BE2C (cell line): ENCODE measurements around the gene PLXNA3. TPM values are rescaled to one million over a fixed set of nuclear protein-coding genes. Genes with fewer than 3 reads are reported as not detected.

Experiments used
- DNase-seq: peaks from one replicate; pipeline ENCODE4 v3.0.0-alpha.2; 2020
- H3K27me3 ChIP-seq: fragments of 250-450 bp; sonication (Bioruptor Pico); 2 replicates; pipeline ENCODE4 v1.5.1; 2020; ENCODE audit warnings: mild to moderate bottlenecking
- H3K36me3 ChIP-seq: fragments of 250-450 bp; sonication (Bioruptor Pico); 2 replicates; pipeline ENCODE4 v1.5.1; 2020; ENCODE audit warnings: mild to moderate bottlenecking
- H3K4me1 ChIP-seq: fragments of 250-450 bp; sonication (Bioruptor Pico); 2 replicates; pipeline ENCODE4 v1.5.1; 2020
- H3K4me3 ChIP-seq: 2 replicates; pipeline ENCODE4 v1.5.1; 2011; ENCODE audit warnings: low read depth, low read length
- H3K9me3 ChIP-seq: fragments of 250-450 bp; sonication (Bioruptor Pico); 2 replicates; pipeline ENCODE4 v1.5.1; 2020
- CTCF ChIP-seq: IDR thresholded peaks from 2 replicates; pipeline ENCODE4 v1.5.1; 2012; ENCODE audit warnings: mild to moderate bottlenecking, low read depth, low read length
- polyA plus RNA-seq: library from polyadenylated mRNA; unstranded; fragments of >200 nt; gene quantifications from one replicate; pipeline ENCODE4 v1.2.1, GENCODE V29; 2012; ENCODE audit warnings: low read depth, missing spikeins; ENCODE audit not compliant: insufficient read length, insufficient read depth

The PLXNA3 gene
- 124 TPM for polyA plus RNA-seq

GRCh38 chrX:154458116-154458953, at the start of gene PLXNA3:
Gene PLXNA3, plus strand, starts transcription at chrX:154458281. Its CDS starts 1,903 bp downstream, at chrX:154460184.
- peak within 1 kb of the TSS; percentile 65 for H3K4me3 ChIP-seq
- no peak for TF ChIP-seq CTCF
- peaks cover 9% of the 10 kb centered on the region for H3K4me1 ChIP-seq
- no peaks in the 10 kb centered on the region for H3K27me3 ChIP-seq
- H3K9me3 ChIP-seq: no peaks in the 10 kb centered on the region
- DNase-seq: peak; percentile 55
- peaks cover 5% of the 10 kb centered on the region; the same call in 1 of the 2 replicates for H3K36me3 ChIP-seq

- no peaks in the 10 kb centered on the region; the same call in 1 of the 2 replicates for H3K4me1 ChIP-seq
- H3K9me3 ChIP-seq: no peaks in the 10 kb centered on the region
- H3K27me3 ChIP-seq: no peaks in the 10 kb centered on the region
- peak overlapping the region; percentile 22 for H3K4me3 ChIP-seq
- no peak for DNase-seq
- no peaks in the 10 kb centered on the region for H3K36me3 ChIP-seq
- TF ChIP-seq CTCF: no peak
These were observed 49.3 kb upstream of the PLXNA3 start for GRCh38 chrX:154408659-154409221.

GRCh38 chrX:154409222-154409871, 48.7 kb upstream of the PLXNA3 start, which contains the start of gene DNASE1L1:
Gene DNASE1L1, minus strand, starts transcription at chrX:154409254. Its CDS starts 3,686 bp downstream, at chrX:154405568.
- Histone ChIP-seq H3K9me3 (no peaks in the 10 kb centered on the region), H3K27me3 (no peaks in the 10 kb centered on the region), H3K4me1 (no peaks in the 10 kb centered on the region; the same call in 1 of the 2 replicates), H3K36me3 (no peaks in the 10 kb centered on the region), H3K4me3 (peak within 1 kb of the TSS; percentile 22)
- TF ChIP-seq CTCF: no peak
- DNase-seq: peak; percentile 94

- Histone ChIP-seq H3K4me3 (peak overlapping the region; percentile 70), H3K4me1 (no peaks in the 10 kb centered on the region; the same call in 1 of the 2 replicates), H3K27me3 (no peaks in the 10 kb centered on the region), H3K36me3 (no peaks in the 10 kb centered on the region), H3K9me3 (no peaks in the 10 kb centered on the region)
- no peak for TF ChIP-seq CTCF
- DNase-seq: peak; percentile 74
These were observed 46.1 kb upstream of the PLXNA3 start for GRCh38 chrX:154411981-154412340.

GRCh38 chrX:154412468-154412867, 45.6 kb upstream of the PLXNA3 start:
- peak; percentile 35 for DNase-seq
- Histone ChIP-seq H3K9me3 (no peaks in the 10 kb centered on the region), H3K27me3 (no peaks in the 10 kb centered on the region), H3K4me1 (peaks cover under 1% of the 10 kb centered on the region; the same call in 1 of the 2 replicates), H3K36me3 (no peaks in the 10 kb centered on the region), H3K4me3 (peak overlapping the region; percentile 70)
- TF ChIP-seq CTCF: no peak
